Activated CD8-positive, alpha-beta memory T cell treated with anti-CD3 and anti-CD28 coated beads for 1 hour (primary cell): ENCODE measurements around the gene PLOD1.
"Not testable (repeated sequence)": the region's sequence is repeated elsewhere in the genome, so short reads cannot be mapped to it uniquely, and the experiment has no call there.

ENCODE experiments used
- DNase-seq, 2 donors: peaks; one replicate each; pipeline ENCODE4 v3.0.0-alpha.2; 2020; ENCODE audit warnings: low read depth in 1 of 2; ENCODE audit errors: extremely low read depth in 1 of 2

Gene PLOD1

GRCh38 chr1:11934302-11935056 lies at the start of gene PLOD1:
Gene PLOD1 (plus strand): TSS chr1:11934717. CDS start chr1:11934780, 63 bp downstream.
- peak; percentile 55 to 82 for DNase-seq

GRCh38 chr1:11885916-11886315 lies 48.6 kb upstream of the PLOD1 start:
- no peak for DNase-seq

- DNase-seq = no peak
Measured at GRCh38 chr1:11886986-11887665, 47.4 kb upstream of the PLOD1 start.

- DNase-seq = no peak
Measured at GRCh38 chr1:11887666-11888007, 46.9 kb upstream of the PLOD1 start.

GRCh38 chr1:11888206-11888876 lies 46.2 kb upstream of the PLOD1 start:
- DNase-seq = no peak

- no peak for DNase-seq
Measured at GRCh38 chr1:11888877-11889208, 45.7 kb upstream of the PLOD1 start.

- no peak for DNase-seq
Measured at GRCh38 chr1:11891433-11892186, 42.9 kb upstream of the PLOD1 start.

- DNase-seq = peak; percentile 32 to 53
Measured at GRCh38 chr1:11893907-11894251, 40.6 kb upstream of the PLOD1 start.

GRCh38 chr1:11894501-11894900 lies 40.0 kb upstream of the PLOD1 start:
- DNase-seq = not testable (repeated sequence)

GRCh38 chr1:11898086-11898785 lies 36.3 kb upstream of the PLOD1 start:
- no peak for DNase-seq

- DNase-seq = no peak
Measured at GRCh38 chr1:11898831-11899467, 35.6 kb upstream of the PLOD1 start.

GRCh38 chr1:11901446-11901845 lies 33.1 kb upstream of the PLOD1 start:
- not testable (repeated sequence) for DNase-seq

GRCh38 chr1:11903210-11903609 lies 31.3 kb upstream of the PLOD1 start:
- no peak for DNase-seq

GRCh38 chr1:11904156-11904555 lies 30.4 kb upstream of the PLOD1 start:
- not testable (repeated sequence) for DNase-seq

GRCh38 chr1:11904978-11905377 lies 29.5 kb upstream of the PLOD1 start:
- no peak for DNase-seq

GRCh38 chr1:11906870-11907269 lies 27.6 kb upstream of the PLOD1 start:
- no peak for DNase-seq

GRCh38 chr1:11907275-11908094 lies 27.0 kb upstream of the PLOD1 start:
- peak; percentile 57 to 84 for DNase-seq

- DNase-seq = peak in 1 of 2 donors; percentile 49
Measured at GRCh38 chr1:11908095-11908675, 26.3 kb upstream of the PLOD1 start.

GRCh38 chr1:11910914-11911228 lies 23.6 kb upstream of the PLOD1 start:
- not testable (repeated sequence) for DNase-seq
